Parathyroid adenoma (tissue), 2 donors: ENCODE measurements around the gene CASTOR1.

Source experiments
- H2AFZ ChIP-seq: fragments of 300-600 bp; sonication (generic); one replicate; pipeline ENCODE4 v1.7.0; 2017; ENCODE audit warnings: antibody characterized with exemption, mild to moderate bottlenecking
- H3K27ac ChIP-seq: fragments of 300-600 bp; sonication (generic); one replicate; pipeline ENCODE4 v1.7.0; 2017
- H3K27me3 ChIP-seq: fragments of 300-600 bp; sonication (generic); one replicate; pipeline ENCODE4 v1.7.0; 2017; ENCODE audit warnings: low read length; ENCODE audit not compliant: control insufficient read depth, insufficient read depth
- H3K36me3 ChIP-seq: fragments of 300-600 bp; sonication (generic); one replicate; pipeline ENCODE4 v1.7.0; 2017; ENCODE audit warnings: low read length; ENCODE audit not compliant: control insufficient read depth, insufficient read depth
- H3K4me1 ChIP-seq: fragments of 300-600 bp; sonication (generic); one replicate; pipeline ENCODE4 v1.7.0; 2017; ENCODE audit warnings: control low read depth
- H3K4me2 ChIP-seq: fragments of 300-600 bp; sonication (generic); one replicate; pipeline ENCODE4 v1.7.0; 2017; ENCODE audit warnings: low read length
- H3K4me3 ChIP-seq: fragments of 300-600 bp; sonication (generic); one replicate; pipeline ENCODE4 v1.7.0; 2017; ENCODE audit warnings: low read depth, low read length
- H3K79me2 ChIP-seq: fragments of 300-600 bp; sonication (generic); one replicate; pipeline ENCODE4 v1.7.0; 2017; ENCODE audit warnings: control low read depth
- H3K9ac ChIP-seq: fragments of 300-600 bp; sonication (generic); one replicate; pipeline ENCODE4 v1.7.0; 2017; ENCODE audit warnings: mild to moderate bottlenecking
- H3K9me3 ChIP-seq: fragments of 300-600 bp; sonication (generic); one replicate; pipeline ENCODE4 v1.7.0; 2017; ENCODE audit warnings: low read length; ENCODE audit not compliant: control insufficient read depth
- TF ChIP-seq, protein P1 (sequence below): fragments of 300-600 bp; sonication (generic); IDR thresholded peaks from one replicate; pipeline ENCODE4 v1.7.0; 2017; ENCODE audit warnings: antibody characterized with exemption, mild to moderate bottlenecking
- donor health status: primary hyperparathyroidism.

The CASTOR1 gene

DNA sequence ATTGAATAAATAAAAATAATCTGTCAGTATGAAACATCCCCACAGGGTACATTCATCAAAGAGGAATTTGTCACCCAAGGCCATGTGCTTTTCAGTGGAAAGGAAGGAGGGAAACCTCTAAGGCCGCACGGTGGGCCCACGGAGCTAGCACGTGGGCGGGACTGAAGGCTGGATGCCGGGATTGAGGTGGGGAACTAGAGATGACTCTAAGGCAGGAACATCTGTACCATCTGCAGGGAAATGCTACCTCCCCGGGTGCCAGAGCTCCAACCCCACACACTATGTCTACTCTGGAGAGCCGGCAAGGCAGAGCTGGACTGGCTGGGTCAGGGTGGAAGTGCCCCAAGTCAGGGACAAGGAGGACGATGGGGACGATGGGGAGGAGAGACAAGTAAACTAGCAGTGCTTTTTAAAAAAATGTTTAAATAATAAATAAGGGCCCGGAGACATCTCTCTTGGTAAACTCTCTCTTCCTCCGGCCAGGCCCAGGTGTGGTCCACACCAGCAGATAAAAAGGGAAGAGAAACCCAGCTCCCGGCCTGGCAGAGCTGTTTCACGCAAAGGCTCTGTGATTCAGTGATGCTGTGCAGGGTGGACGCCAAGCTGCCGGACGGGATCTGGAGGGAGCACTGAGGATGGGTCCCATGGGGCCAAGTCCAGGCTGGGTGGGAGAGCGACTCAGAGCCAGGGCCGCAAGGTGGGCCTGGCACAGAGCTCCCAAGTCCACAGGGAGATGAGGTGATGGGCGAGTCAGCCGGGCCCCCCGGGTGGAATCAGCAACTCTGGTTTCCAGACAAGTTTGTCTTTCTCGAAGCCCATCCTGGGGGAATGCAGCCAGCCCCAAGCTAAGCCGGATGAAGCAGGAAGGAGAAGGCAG is 48.5 kb downstream of the CASTOR1 start:
- Histone ChIP-seq H3K36me3 (no peaks in the 10 kb centered on the region), H3K27ac (no peak overlapping the region), H3K4me3 (no peak overlapping the region), H3K27me3 (no peaks in the 10 kb centered on the region), H3K4me1 (no peaks in the 10 kb centered on the region), H3K9ac (no peak overlapping the region), H2AFZ (no peak overlapping the region), H3K9me3 (no peaks in the 10 kb centered on the region), H3K4me2 (no peak overlapping the region), H3K79me2 (no peaks in the 10 kb centered on the region)
- TF ChIP-seq, protein P1, sequence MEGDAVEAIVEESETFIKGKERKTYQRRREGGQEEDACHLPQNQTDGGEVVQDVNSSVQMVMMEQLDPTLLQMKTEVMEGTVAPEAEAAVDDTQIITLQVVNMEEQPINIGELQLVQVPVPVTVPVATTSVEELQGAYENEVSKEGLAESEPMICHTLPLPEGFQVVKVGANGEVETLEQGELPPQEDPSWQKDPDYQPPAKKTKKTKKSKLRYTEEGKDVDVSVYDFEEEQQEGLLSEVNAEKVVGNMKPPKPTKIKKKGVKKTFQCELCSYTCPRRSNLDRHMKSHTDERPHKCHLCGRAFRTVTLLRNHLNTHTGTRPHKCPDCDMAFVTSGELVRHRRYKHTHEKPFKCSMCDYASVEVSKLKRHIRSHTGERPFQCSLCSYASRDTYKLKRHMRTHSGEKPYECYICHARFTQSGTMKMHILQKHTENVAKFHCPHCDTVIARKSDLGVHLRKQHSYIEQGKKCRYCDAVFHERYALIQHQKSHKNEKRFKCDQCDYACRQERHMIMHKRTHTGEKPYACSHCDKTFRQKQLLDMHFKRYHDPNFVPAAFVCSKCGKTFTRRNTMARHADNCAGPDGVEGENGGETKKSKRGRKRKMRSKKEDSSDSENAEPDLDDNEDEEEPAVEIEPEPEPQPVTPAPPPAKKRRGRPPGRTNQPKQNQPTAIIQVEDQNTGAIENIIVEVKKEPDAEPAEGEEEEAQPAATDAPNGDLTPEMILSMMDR, result no peak

DNA sequence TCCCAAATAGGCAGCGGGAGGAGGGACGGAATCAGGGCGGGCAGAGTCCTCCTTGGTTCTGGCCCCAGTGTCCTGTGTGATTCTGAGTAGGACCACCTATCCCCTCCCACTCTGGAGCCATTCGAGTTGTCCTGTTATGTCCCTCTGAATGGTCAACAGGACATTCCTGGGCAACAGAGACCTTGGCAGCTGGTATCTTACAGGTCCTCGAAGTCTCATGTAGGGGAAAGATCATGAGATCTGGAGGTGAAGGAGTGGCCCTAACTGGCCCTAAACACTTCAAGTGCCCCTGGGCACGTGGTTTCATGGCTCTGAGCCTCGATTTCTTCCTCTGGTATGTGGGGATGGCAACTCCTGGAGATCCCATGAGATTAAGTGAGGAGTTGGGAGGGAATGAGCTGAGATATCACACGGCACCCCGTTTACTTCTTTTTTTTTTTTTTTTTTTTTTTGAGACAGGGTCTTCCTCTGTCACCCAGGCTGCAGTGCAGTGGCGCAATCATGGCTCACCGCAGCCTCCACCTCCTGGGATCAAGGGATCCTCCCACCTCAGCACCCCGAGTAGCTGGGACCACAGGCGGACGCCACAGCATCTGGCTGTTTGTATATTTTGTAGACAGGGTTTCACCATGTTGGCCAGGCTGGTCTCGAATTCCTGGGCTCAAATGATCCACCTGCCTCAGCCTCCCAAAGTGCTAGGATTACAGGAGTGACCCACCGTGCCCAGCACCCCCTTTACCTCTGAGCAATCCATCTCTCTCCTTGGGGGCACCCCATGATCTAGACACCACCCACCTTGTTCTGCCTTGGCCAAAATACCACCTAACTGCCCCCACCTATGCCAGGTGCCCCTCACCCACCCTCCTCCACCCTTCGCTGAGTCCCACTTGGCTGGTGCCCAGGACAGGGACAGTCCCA is 49.6 kb downstream of the CASTOR1 start:
- Histone ChIP-seq H3K79me2 (no peaks in the 10 kb centered on the region), H3K9me3 (no peaks in the 10 kb centered on the region), H3K4me2 (no peak overlapping the region), H2AFZ (no peak overlapping the region), H3K27ac (no peak overlapping the region), H3K4me3 (no peak overlapping the region), H3K4me1 (no peaks in the 10 kb centered on the region), H3K27me3 (no peaks in the 10 kb centered on the region), H3K9ac (no peak overlapping the region), H3K36me3 (no peaks in the 10 kb centered on the region)
- TF ChIP-seq, protein P1, result no peak

DNA sequence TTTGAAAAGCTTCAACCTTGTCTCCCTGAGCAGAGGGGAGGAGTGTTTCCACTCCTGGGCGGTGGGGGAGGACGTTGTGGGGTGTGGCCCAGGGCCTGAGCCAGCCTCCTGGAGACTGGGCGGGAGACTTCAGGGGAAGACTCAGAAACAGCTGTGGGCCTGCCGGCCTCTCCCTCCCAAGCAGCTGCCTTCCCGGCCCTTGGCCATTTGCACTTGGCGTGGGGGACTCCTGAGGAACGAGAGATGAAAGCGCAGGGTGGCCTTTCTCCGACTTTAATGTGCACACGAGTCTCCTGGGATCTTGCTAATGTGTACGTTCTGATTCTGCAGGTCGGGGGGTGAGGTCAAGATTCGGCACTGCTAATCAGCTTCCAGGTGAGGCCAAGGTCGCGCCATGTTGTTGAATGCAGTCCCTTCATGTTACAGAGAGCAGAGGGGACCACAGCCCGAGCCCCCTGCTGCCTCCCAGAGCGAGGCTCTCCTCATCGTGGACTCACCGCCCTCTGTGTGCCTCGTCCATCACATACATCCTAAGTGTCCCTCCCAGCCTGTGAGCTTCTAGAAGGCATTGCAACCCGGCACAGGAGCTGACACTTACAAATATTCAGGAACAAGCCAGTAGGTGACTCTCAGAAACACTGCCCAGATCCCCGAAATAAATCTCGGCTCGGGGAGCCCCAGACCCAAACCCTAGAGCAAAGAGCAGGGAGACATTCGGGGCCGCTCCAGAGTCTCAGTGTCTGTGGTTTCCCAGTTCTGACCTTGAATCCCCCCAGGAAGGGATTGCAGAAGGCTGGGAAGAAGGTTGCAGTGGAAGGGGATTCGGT is 50.4 kb downstream of the CASTOR1 start:
- H3K27me3 ChIP-seq, result no peaks in the 10 kb centered on the region
- H2AFZ ChIP-seq, result no peak overlapping the region
- no peaks in the 10 kb centered on the region for H3K36me3 ChIP-seq
- no peak overlapping the region for H3K4me2 ChIP-seq
- no peaks in the 10 kb centered on the region for H3K9me3 ChIP-seq
- H3K27ac ChIP-seq, result no peak overlapping the region
- TF ChIP-seq, protein P1, result no peak
- no peaks in the 10 kb centered on the region for H3K79me2 ChIP-seq
- H3K4me1 ChIP-seq, result no peaks in the 10 kb centered on the region
- no peak overlapping the region for H3K9ac ChIP-seq
- H3K4me3 ChIP-seq, result no peak overlapping the region

DNA sequence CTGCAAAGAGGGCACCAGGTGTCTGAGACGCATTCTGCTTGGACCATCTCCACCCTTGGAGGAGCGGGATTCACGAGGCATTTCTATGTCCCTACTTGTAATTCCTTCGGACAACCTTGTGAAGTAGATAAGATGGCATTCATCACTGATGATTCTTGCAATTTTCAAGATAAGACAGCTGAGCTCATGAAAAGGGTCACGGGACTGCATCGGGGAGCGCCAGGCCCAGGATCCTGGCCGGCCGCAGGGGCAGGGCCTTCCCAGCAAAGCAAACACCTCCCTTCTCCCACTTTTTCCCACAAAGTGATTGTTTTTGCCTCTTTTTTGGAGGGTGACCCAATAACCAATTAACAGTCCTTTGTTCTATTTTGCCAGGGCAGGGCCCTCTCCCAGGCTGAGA is 51.2 kb downstream of the CASTOR1 start:
- TF ChIP-seq, protein P1, result no peak
- Histone ChIP-seq H3K27me3 (no peaks in the 10 kb centered on the region), H3K4me1 (no peaks in the 10 kb centered on the region), H2AFZ (no peak overlapping the region), H3K27ac (no peak overlapping the region), H3K4me3 (no peak overlapping the region), H3K9me3 (no peaks in the 10 kb centered on the region), H3K79me2 (no peaks in the 10 kb centered on the region), H3K9ac (no peak overlapping the region), H3K4me2 (no peak overlapping the region), H3K36me3 (no peaks in the 10 kb centered on the region)
